HG03103 (cell line): ENCODE results near the gene FHIT.

Source experiments
- ATAC-seq: cut with Tn5 transposase; IDR thresholded peaks from one replicate; pipeline ENCODE4 v1.9.1; 2021; ENCODE audit warnings: low read depth; ENCODE audit not compliant: unreplicated experiment

Gene FHIT

DNA sequence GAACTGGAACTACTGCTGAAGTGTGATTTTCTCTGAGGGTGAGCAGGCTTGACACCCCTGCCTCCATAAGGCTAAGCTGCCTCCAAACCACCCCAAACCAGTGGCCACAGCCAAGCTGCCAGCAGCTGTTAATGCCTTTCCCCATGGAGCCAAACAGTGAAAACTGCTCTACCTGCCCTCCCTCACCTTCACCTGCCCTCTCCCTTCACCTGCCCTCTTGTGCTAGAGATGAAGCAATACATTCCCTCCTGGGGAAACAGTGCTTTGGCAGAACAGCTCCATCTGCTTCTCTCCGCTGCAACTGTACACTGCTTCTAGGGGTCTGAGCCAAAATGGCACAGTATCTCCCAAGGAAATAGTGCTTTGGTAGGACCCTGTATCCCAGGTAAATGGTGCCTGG lies 374.1 kb downstream of the FHIT start:
- no peak for ATAC-seq

DNA sequence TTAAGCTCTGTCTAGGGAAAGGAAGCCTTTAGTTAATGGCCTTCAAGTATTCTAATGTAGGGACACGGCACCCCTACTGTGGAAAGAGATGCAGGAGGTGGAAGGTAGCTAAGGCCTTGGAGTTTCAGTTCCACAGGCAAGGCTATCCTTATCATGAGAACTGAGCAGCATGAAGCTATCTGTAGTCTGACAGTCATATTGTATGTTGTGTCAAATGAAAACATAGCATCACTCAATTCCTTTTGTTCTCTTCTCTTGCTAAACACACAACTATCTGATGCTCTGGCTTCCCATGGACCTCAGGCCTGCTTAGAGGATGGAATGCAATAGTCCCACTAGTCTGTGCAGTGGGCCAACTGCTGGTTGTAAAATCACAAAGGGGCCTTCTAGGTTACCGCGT lies 380.9 kb downstream of the FHIT start:
- ATAC-seq: no peak

DNA sequence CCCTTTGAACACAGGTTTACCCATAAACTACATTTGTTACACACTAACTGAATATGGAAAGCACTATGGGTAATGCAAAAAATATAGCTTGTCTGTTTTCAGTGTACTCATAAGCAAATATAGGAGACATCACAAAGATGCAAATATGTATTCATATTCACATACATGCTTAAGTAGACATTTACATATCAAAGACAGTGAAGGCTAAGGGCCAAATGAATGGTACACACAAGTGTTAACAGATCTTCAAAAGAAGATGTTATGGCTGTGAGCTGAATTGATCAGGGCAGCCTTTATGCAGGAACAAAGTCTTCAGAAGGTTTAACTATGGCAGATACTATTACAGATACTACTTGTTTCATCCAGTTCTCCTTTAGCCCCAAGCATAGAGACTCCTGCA lies 384.1 kb downstream of the FHIT start:
- no peak for ATAC-seq

DNA sequence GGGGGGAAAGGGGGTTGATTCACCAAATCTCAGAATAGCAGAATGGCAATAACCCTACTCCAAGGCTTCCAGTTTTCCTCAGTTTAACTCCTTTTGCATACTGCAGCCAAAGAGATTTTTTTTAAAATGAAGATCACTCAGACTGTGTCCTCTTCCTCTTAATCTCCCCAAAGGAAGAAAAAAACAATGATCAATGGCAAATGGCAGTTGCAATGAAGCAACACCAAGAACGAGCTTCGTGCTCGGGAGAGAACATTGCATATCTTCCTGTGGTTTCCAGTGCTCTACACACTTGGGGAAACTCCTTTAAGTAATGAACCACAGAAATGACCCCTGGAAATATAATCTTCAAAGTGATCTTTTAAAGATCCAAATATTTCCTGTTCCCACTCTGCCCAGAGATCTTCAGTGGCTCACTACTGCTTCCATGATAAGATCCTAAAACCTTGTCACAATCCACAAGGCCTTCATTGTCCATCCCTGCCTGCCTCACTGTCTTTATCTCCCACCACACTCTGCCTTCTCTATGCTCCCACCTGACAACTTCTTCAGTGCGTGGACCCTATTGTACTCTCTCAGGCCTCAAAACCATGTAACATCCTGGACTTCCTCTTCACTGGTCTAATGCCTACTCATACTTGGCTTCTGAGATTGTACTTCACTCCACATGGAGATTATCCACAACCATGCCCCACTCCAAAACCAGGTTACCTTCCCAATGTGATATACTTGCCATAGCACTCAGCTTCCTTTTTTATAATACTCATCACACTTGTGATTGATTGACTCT lies 394.8 kb downstream of the FHIT start:
- no peak for ATAC-seq

DNA sequence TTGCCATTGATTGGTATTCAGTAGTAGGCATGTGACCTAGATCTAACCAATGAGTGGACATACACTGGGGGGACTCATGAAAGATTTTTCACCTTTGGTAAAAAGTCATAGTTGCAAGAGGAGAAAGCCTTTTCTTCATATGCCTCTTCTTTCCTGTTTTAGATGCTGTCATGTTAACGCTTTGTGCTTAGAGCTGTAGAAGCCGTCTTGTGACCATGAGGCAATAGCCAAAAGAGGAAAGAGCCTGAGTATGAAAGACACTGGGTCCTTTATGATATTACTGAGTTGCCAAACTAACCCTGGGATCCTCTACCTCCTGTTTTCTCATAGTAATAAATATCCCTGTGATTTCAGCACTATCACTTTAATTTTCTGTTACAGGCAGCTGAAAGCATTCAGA lies 396.0 kb downstream of the FHIT start:
- ATAC-seq: no peak

DNA sequence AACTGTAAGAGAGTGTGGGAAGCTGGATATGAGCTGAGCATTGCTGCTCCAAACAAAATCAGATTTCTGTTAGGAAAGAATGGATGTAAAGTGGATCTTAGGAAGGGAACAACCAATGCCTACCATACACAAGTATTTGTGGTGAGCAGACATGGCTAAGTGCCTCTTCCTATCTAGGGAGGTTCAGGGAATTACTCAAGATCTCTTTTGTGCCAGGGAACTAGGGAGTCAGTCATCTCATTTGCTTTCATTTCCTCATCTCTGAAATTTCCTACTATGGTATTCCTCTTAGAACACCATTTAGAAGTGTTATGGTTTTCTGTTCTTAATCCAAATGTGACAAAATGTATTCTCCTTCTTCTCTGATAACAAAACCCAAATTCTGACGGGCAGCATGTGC lies 396.5 kb downstream of the FHIT start:
- ATAC-seq: no peak

DNA sequence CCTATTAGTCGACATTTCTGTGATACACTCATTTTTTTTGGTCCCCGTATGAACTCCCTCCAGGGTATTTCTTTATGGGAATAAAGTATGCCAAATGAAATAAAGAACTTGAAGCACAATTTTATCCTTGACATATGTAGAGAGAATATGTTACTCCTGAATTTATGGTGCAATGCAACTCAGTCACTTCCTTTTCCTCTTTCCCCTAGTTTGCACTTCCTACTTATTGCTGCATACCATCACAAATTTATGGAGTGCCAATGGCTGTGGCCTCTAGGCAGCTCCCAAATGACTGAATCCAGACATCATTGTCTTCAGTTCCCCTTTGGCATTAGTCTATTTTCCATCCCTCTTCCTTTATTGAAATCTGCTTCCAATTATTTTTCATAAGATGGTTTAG lies 403.5 kb downstream of the FHIT start:
- no peak for ATAC-seq

DNA sequence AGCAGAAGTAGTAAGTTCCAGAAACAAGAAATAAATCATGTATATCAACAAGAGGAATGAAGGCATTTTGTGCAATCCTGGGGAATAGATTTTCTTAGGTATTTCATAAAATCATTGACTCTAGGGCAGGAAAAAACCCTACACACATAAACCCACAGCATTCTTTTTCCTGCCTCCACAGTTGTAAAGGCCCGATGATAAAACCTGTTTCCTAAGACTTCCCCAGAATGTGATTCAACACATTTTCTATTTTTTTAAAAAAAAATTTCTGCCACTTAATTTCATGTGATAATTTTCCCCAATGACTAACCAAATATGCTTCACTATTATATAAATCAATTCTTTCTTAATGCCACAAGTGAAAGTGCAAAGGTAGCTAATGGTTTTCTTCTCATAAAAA lies 407.0 kb downstream of the FHIT start:
- no peak for ATAC-seq

DNA sequence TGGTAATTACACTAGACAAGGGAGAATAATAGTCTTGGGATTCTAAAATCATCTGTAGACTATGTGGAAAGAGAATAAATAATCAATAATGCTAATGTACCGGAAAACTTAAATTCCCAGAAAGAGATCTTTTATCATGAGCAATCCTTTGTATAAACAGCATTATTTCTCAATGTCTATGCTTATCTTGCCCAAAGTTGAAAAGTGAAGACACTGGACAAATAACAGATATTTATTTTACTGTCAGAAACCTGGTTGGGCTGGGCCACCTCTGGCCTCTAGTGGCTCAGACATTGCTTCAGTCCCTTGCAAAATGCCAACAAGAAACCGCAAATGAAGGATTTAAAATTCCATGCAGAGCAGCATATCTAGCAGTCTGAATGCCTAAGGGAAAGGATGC lies 409.9 kb downstream of the FHIT start:
- ATAC-seq: no peak

DNA sequence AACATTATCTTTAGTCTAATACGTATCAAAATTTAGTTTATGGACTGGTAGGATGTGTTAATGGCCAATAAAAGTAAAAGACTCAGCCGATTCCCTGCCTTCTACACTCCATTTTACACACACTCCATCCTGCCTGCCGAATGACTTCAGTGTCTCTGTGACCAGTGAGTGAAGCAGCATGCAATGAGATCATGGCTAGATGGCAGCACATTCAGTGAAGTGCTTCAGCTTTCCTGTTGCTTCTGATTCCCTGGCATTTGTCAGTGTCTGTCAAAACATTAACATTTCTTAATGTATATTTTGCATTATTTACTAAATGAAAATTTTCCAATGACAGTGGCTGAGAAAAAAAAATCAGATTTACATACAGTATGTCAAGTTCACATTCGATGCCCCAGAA lies 412.0 kb downstream of the FHIT start:
- no peak for ATAC-seq

DNA sequence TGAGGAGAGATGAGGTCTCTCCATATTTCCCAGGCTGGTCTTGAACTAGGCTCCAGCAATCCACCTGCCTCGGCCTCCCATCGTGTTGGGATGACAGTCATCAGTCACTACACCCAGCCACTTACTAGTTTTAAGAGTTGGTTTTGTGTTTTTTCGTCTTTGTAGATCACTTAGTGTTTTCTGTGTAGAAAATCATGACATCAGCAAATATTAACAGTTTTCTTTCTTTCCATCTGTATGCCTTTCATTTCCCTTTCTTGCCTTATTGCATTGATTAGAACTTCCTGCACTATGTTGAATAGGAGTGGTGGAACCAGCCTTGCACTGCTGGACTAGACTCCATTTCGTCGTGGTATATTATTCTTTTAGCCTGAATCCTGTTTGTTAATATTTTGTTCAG lies 415.5 kb downstream of the FHIT start:
- no peak for ATAC-seq

DNA sequence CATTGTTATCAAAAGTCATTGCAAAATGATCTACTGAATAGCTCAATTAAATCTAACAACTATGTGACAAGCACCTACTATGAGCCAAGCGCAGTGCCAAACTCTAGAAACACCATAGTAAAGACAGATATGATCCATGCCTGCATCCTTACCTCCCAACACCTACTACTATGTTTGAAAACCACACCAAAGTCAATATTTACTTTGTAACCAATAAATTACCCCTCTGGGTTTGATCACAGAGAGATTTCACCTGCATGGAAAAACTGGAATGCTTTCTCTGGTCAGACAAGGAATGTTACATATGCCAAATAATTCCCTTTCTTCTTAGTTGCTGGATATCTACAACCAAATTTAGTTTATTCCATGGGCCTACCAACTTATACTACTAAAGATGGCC lies 422.2 kb downstream of the FHIT start:
- ATAC-seq: no peak

DNA sequence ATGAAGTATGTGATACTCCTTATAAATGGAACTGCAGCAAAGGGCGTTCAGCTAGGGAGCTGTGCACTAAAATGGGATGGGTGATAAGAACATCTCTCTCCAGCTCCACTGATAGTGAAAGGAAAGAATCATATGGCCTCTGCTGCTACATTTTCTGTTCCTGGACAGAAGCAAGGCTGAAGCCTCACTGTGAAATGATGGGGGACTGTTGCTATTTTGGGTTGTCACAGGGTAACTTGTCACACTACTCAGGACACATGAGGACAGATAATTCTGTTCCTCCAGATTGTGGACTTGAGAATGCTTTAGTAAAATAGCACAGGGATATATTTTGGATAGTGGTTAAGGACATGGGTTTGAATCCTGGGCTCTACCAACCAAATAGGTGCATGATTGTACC lies 423.6 kb downstream of the FHIT start:
- no peak for ATAC-seq

DNA sequence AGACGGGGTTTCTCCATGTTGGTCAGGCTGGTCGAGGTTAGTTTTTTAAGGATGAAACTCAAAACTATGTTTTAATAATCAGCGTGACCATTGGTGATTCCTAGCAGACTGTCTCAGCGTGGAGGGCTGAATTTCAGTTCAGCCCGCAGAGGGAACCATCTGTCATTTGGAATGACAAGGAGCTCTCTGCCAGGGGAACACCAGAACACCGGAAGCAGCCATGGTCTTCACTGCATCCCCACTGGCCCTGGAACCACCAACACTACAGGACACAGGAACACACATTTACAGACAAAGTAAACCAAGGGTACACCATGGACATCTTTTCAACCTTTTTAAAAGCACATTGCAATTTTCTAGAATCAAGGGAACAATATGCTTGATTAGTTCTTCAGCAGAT lies 424.7 kb downstream of the FHIT start:
- ATAC-seq: no peak

DNA sequence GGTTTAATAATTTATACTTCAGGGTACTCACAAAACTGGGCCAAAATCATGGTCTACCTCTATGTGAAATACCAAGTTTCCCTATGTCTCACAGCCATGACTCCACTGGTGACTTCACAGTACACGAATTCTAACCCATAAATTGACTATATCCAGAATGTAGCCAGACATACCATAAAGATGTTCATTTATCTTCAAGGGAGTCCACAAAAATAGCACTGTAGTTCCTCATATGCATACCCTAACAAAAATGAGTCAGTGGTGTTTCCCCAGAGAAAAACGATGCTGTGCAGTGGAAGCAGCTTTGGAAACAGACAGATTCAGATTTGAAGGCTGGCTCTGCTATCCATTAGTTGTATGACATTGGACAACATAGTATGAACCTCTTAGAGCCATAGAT lies 438.8 kb downstream of the FHIT start:
- no peak for ATAC-seq

DNA sequence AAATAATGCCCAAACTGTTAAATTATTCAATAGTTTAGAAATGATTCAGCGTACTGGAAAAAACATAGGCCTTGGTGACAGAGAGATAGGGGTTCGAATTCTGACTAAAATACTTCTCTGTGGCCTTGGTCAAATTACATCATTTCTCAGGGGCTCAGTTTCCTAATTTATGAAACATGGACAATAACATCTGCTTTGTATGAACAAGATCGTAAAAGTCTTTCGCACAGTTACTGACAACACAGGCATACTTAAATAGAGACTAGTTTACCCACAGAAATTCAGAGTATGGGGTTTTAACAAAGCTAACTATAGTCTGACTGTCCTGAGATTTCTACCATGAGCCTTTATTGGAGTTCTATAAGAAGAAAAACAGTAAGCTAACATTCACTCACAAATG lies 440.4 kb downstream of the FHIT start:
- ATAC-seq: no peak

DNA sequence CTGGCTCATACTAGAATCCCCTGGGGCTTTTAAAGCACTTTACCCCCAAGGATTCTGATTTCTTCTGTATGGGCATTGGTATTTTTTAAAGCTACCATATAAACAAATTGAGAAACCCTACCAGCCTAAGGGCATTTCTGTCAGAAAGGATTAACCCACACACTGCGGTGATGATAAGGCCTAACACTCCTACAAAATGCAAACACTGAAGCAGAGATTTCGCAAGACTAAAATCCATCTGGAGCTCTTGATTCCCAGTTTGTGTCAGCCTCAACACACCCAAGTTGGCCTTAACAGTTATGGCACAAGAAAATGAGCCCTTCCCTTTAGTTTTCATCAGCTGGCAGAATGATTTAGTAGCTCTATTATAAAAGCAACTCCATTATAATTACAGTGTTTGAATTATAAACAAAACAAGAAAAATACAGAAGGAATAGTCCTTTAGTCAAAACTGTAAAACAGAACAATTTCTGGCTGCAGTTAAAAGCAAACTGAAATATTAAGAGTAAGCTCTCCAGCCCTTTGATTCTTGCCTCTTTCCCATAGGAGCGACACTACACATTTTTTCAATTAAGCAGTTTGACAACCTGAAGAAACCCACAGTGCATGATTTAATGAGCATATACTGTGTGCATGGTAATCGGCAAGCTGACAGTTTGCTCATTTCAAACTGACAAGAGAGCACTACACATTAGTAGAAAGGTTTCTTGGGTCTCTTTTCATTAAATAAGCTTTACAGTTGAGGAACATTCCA lies 441.2 kb downstream of the FHIT start:
- no peak for ATAC-seq

DNA sequence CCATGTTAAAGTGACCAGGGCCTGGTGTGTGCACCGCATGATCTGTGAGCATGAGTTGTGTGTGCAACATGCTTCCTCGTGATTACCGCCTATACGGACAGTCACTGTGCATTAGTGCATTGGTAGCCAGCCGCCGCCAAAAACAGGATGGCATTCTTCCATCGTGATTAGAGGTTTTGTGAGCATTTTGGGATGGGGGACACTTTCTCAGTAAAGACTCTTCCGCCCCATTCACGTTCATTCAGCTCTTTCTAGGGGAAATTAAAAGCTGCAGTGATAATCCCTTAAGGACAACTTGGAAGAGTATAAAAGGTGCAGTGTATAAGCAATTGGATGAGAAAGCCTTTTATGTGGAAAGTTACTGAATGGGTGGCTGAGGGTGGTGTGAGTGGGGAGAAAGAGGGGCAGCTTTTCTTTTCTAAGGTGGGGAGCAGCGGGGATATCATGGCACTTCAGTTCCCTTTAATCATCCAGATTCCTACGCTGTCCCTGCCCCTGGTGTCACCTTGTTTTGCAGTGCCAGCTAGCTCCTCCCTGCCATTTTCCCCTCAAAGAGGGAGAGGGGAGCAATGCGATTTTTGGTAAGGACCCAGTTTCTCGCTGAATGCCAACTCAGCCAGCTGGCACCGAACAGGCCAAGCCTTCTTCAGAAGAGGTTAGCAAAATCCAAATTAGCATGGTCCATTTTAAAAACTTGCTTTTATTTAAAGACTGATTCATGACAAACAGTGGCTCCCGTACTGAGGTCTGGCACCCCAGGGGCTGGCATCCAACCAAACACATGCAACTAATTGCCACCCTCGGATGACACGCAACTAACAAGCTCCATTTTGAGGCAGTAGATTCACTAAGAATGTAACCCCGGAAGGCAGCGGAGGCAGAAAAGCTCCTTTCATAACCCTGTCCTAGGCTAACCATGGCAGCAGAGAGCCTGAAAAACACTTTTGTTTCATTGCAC lies 447.8 kb downstream of the FHIT start:
- no peak for ATAC-seq

DNA sequence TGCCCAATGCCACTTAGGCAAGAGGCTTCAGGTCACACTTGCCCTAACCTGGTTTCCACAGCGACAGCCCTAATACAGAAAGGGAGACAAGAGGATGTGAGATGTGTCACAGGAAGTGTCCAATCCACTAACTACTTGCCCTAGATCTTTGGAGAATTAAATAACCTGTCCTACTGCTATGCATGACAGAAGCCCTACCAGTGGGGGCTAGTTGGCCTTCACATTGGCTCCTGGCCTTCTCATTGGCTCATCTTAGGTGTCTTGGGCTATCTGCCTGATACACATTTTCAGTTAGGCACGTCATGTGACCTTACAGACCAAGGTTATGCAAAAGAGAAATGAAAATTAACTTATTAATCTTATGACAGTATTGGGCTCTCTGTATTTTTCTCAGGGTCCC lies 449.9 kb downstream of the FHIT start:
- no peak for ATAC-seq

DNA sequence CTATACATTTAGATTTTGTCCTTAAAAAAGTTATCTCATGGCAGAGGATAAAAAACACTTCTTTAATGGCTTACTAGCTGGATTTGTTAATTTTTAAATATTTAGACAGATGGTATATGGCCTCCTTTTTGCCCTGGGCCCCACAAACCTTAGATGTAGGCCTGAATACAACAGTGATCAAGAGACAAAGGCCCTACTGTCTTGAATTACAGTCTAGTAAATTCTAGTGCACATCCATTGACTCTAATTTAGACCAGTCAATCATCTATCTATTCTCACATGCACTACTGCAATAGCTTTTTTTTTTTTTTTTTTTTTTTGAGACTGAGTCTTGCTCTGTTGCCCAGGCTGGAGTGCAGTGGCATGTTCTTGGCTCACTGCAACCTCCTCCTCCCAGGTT lies 452.8 kb downstream of the FHIT start:
- no peak for ATAC-seq

DNA sequence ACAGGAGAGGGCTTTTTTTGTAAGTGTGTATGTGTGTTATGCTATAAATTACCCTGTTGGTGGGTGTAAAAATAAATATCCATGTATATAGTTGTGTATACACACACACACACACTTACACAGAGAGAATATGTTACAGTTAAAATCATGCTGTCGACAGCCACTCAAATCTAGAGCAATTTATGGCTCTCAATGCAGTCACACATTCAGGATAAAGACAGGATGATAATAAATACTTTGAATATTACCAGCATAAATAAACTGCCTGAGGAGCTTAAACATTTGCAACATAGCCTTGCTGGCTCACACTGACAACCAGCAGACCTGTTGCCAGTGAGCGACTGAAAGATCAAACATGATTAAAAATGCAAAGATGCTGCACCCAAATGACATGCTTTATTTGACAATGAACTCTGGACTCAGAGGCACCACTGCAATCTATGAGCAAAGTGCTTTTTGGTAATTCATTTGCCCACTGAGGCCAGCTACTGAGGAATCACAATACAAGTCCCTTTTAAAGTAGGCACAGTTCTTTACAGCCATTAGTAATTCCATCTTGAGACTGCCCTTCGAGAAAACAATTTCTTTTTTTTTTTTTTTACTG lies 458.9 kb downstream of the FHIT start:
- ATAC-seq: no peak
